Suppressor macrophage treated with lipopolysaccharide for 4 hours (primary cell): ENCODE measurements around the gene RDX.
A peak's percentile ranks its signal among the peaks of the same experiment; 100 is the strongest.
"Not testable (repeated sequence)": the region's sequence is repeated elsewhere in the genome, so short reads cannot be mapped to it uniquely, and the experiment has no call there.

ENCODE experiments used
- DNase-seq: peaks from one replicate; pipeline ENCODE4 v3.0.0-alpha.2; 2020

Gene RDX

DNA sequence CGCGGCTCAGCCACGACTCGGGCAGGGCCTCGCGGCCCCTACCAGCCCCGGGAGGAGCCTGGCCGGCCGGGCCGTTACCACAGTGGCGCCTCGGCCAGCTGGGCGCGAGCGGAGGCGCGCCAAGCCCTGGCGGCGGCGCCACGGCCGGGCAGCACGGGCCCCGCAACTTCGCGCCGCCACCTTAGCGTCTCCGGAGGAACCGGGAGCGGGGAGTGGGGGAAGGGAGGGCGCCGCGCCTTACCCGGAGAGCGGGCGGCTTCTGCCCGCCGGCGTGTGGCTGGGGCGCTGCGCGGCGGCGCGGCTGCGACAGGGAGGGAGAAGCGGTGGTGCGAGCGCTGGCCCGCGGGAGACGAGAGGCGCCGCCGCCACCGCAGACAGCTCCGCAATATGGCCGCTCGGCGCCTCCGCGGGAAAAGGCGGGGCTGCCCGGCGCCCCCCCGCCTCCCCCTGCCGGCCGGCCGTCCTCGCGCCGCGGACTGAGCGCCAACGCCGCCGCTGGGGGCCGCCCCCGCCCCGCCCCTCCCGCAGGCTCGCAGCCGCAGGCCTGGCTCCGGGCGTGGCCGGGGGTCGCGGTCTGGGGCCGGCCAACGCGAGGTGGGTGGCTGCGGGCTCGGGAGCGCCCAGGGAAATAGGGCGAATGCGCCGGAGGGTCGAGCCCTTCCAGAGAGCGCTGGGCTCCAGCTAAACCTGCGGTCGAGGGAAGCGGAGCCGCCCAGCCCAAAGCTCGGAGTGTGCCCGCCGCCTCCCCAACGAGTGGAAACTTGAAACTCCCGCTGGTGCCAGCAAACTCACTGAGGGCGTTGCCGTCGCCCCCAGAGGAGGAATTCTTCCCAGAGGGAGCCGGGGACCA lies at the start of gene RDX:
Gene RDX, minus strand, starts transcription at position 389 of the 850 bp plus-strand sequence. CDS start 16,922 bp downstream, outside the sequence.
- peak; percentile 87 for DNase-seq

DNA sequence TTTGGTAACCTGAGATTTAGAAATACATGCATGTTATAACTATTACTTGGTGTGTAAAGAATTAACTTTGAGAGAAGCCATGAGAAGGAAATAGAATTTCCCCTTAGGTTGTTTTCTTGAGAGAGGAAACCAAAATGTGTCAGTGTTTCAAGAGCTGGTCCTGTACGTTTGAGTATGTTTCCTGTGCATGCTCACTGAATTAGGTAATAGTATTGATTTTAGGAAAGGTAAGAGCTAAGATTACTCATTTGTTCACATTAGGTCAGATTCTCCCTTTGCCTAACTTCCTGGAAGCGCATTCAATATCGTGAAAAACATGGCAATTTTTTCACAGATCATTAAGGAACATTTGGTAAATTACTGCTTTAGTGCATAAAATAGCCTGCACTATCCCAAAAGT lies 49.3 kb upstream of the RDX start:
- no peak for DNase-seq

DNA sequence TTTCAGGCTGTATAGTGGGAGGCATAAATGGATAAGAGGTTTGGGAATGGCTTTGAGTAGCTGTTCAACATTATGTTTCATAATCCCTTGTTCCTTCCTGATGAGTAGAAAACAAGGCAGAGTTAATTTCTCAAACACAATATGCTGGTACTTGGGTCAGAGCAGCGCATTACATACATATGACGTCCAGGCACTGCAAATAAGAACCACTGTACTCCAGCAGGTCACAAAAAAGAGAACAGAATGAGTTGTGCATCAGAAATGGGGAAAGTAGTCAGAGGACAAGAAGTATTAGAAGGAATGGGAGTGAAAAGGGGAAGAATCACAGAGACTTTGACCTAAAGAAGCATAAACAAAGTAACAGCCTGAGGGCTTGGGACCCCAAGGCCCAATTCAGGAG lies 44.0 kb upstream of the RDX start:
- peak; percentile 42 for DNase-seq

- no peak for DNase-seq
Measured at GRCh38 chr11:110339456-110340250, 43.2 kb upstream of the RDX start.

GRCh38 chr11:110338684-110339083 lies 42.3 kb upstream of the RDX start:
- DNase-seq, result peak; percentile 77

GRCh38 chr11:110337570-110338193 lies 41.3 kb upstream of the RDX start:
- peak; percentile 34 for DNase-seq

DNA sequence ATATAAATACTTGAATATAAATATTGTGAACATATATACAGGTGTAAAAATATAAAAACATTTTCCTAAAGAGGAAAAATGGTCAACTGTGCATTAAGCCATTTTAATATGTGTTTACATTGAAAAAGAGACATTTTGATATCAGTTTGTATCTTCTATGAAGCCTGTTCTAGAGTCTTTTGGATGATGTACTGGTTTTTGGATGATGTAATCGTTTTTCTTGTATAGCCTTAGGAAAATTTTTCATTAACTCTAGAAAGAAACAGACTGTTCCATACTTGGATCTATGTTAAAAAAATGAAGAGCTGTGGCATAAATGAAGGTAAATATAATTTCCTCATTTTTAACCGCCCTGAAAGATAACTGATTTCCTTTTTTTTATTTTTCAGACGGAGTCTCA lies 39.6 kb upstream of the RDX start:
- no peak for DNase-seq

GRCh38 chr11:110335358-110335757 lies 38.9 kb upstream of the RDX start:
- no peak for DNase-seq

GRCh38 chr11:110331626-110332025 lies 35.2 kb upstream of the RDX start:
- DNase-seq, result no peak

DNA sequence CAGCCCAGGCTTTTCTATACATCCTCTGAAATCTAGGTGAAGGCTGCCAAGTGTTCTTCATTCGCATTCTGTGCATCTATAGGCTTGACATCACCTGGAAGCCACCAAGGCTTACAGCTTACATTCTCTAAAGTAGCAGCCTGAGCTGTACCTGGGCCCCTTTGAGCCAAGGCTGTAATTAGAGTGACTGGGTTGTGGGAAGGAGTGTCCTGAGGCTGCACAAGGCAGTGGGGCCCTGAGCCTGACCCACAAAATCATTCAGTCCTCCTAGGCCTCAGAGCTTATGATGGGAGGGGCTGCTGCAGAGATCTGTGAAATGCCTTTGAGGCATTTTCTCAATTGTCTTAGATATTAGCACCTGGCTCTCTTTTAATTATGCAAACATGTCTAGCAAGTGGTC lies 33.0 kb upstream of the RDX start:
- DNase-seq, result no peak

DNA sequence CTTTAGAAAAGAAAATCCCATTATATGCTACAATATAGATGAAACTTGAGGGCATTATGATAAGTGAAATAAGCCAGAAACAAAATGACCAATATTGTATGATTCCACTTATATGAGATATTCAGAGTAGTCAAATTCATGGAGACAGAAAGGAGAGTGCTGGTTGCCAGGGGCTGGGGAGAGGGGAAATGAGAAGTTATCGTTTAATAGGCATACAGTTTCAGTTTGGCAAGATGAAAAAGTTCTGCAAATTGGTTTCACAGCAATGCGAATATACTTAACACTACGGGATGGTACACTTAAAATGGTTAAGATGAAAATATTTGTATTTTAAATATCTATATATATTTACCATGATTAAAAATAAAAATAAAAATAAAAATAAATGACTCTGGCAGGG lies 31.1 kb upstream of the RDX start:
- no peak for DNase-seq

- no peak for DNase-seq
Measured at GRCh38 chr11:110323786-110324185, 27.4 kb upstream of the RDX start.

GRCh38 chr11:110319501-110319900 lies 23.1 kb upstream of the RDX start:
- no peak for DNase-seq

DNA sequence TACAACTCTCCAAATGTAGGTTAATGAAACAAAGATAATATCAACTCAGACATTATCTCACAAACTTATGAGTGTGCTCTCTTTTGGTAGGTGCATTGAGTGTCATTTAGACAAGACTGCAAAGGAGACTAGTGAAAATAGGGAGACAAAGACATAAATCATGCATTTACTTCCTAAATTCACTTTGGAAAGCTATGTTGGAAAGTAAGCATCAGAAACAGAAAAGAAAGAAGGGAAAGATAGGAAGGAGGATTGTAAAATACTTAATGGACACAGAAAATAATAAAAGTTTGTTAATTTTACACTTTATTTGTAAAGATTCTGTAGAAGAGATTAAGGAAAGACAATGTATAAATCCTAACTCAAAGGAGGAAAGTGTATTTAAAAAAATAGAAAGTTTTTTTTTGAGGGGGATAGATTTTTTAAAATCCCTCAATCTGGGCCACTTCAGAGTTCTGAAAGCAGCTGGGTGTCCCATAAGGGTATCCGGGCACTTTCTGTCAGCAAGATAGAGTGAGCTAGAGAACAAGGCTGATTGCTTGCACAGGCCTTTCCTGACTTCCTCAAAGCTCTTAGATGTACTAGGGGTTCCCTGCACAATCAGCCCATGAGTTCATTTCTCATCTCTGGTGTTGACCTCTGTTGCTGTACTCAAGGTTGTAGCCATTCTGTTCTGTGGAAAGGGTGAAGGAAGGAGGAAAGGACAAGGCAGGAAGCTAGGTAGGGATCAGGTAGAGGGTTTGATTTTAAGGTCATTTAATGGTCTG lies 22.4 kb upstream of the RDX start:
- peak; percentile 42 for DNase-seq

DNA sequence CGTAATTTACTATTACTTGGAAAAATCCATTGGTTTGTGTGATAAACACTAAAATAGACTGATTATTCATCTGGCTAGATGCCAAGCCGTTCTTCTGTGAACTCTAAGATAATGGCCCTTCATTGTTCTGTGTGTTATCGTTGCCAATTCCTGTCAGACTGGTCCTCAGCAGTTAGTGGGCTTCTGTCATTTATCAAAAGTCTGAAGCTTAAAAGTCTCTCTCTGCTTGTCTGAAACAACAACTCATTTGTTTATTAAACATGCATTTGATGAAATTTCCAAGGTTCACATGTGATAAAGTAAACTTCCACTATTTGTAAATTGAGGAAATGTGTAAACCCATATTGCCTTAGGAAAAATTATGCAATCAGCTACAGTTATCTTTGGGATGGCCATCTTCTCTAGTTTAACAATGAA lies 21.1 kb upstream of the RDX start:
- peak; percentile 70 for DNase-seq

DNA sequence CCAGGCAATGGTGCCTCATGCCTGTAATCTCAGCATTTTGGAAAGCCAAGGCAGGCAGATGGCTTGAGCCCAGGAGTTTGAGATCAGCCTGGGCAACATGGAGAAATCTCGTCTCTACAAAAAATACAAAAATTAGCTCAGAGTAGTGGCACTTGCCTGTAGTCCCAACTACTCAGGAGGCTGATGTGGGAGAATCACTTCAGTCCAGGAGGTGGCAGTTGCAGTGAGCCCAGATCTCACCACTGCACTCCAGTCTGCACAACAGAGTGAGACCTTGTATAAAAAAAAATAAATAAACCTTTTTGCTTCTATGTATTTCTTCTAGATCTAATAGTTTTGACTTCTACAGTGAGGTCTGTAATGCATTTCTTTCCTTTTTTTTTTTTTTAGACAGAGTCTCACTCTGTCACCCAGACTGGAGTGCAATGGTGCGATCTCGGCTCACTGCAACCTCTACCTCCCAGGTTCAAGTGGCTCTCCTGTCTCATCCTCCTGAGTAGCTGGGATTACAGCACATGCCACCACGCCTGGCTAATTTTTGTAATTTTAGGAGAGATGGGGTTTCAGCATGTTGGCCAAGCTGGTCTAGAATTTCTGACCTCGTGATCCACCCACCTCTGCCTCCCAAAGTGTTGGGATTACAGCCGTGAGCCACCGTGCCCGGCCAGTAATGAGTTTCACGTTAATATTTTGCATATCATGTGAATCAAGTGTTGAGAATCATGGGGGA lies 18.1 kb upstream of the RDX start:
- no peak for DNase-seq

- no peak for DNase-seq
Measured at GRCh38 chr11:110312670-110313069, 16.3 kb upstream of the RDX start.

DNA sequence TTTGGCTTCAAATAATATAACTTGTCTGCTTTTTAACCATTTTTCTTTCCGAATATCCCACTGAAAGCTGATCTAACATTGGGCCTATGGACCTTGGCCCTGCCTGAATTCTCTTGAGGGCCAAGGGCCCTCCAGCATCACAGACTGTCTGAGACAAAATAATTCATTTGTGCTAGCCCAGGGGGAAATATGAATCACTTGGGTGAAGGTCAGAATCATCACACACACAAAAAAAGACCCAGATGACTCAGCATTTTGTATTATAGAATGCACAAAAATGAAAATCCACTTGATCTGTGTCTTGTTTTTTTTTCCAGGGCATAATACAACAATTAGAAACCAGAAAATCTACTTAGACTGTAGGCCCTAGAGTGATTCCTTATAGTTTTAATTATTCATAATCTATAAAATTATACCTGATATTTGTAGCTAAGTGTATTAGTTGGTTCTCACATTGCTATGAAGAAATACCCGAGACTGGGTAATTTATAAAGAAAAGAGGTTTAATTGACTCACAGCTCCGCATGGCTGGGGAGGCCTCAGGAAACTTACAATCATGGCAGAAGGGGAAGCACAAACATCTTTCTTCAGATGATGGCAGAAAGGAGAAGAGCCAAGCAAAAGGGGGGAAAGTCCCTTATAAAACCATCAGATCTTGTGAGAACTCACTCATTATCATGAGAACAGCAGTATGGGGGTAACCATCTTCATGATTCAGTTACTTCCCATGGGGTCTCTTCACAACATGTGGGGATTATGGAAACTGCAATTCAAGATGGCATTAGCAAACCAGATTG lies 15.6 kb upstream of the RDX start:
- peak; percentile 79 for DNase-seq

DNA sequence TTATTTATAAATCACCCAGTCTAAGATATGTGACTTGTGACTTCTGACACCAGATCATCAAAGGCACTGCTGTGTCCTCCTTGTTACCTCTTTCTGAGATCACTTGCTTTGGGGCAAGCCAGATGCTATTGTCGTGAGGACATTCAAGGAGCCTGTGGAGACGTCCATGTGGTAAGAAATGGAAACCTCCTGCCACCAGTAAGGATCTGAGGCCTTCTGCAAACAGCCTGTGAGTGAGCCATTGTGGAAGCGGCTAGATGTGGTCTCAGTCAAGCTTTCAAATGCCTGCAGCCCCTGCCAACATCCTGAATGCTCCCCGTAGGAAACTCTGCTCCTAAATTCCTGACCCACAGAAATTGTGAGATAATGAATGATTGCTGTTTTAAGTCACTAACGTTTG lies 11.7 kb upstream of the RDX start:
- no peak for DNase-seq

DNA sequence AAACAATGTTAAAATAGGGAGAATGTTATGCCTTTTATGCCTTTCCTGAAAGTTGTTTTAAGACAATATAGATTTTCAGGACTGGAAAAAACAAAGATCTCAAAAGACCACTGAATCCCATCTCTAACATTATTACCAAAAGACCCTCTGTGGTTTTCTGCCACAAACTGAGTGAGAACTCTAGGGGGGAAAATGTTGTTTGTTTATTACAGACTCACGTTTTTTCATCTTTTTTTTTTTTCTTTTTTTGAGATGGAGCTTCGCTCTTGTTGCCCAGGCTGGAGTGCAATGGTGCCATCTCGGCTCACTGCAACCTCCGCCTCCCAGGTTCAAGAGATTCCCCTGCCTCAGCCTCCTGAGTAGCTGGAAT lies 9.6 kb upstream of the RDX start:
- DNase-seq, result not testable (repeated sequence)
